Measurements from ENCODE around the gene CYP46A1.

CYP46A1 gene

GRCh38 chr14:99713972-99714371, 29.9 kb downstream of the CYP46A1 start:
- CTCF ChIA-PET = interaction anchor here (0.6 to 1.2 kb wide), 2 partner anchors 26 to 35 kb away, joined by 3 to 5 read pairs; no protein-coding TSS in a partner anchor
- no peak for DNase-seq
- Histone ChIP-seq H3K36me3 (ENCODE audit: control insufficient read depth in 4 of 4, insufficient read depth in 4 of 4, low read length in 3 of 4) (no peaks in the 10 kb centered on the region), H3K27me3 (replicated peaks in 2 of 5; ENCODE audit: control insufficient read depth in 4 of 5, insufficient read depth in 5 of 5, low read length in 4 of 5) (peaks cover 0 to 59% (median 14%) of the 10 kb centered on the region in 5 experiments), H3K9me3 (ENCODE audit: control extremely low read depth in 1 of 5, control insufficient read depth in 4 of 5, insufficient read depth in 2 of 5, low read depth in 1 of 5, low read length in 4 of 5) (peaks cover 0 to 13% (median 0%) of the 10 kb centered on the region in 5 experiments), H3K4me3 (ENCODE audit: control insufficient read depth in 1 of 7, extremely low read depth in 1 of 7, insufficient read depth in 4 of 7, low read depth in 2 of 7, low read length in 6 of 7) (no peak overlapping the region), H3K27ac (ENCODE audit: insufficient read depth in 1 of 2, low read depth in 1 of 2, low read length in 2 of 2, poor library complexity in 1 of 2, severe bottlenecking in 2 of 2) (no peak overlapping the region), H3K4me1 (ENCODE audit: control extremely low read depth in 1 of 4, control insufficient read depth in 4 of 4, insufficient read depth in 4 of 4, low read length in 3 of 4) (no peaks in the 10 kb centered on the region)
- 100% methylated on average over 1 of the region's 3 CpGs for WGBS (ENCODE audit: insufficient coverage)
- POLR2A ChIA-PET = interaction anchor here (0.7 kb wide), 1 partner anchor 87 kb away, joined by 3 read pairs; no protein-coding TSS in a partner anchor

DNA sequence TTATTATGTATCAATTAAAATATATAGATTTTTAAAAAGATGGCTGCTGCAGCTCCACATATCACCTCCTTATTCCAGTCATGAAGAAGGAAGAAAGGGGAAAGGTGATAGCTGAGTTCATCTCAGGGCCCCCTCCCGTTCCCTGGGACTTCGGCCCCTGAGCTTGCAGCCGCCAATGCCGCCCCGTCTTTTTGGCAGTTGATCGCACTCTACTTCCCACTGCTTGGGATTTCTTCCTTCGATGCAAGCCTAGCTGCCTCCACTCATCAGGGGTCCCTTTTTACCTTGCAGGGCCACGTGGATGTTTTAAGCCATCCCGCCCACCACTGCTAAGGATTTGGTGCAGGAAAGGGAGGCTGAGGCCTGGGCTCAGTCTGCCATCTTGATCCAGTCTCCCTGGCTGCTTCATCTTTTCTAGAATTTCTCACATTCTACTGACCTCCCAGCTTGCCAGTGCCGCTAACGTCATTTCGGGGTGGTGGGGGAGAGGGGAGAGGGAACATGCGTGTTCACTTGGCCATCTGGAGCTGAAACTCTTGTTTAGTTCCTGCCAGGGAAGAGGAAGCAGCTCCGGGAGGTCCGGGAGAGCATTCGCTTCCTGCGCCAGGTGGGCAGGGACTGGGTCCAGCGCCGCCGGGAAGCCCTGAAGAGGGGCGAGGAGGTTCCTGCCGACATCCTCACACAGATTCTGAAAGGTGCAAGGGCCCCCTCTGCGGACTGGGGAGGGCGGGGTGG, 31.3 kb downstream of the CYP46A1 start:
- Histone ChIP-seq H3K27me3 (replicated peaks in 2 of 5; ENCODE audit: control insufficient read depth in 4 of 5, insufficient read depth in 5 of 5, low read length in 4 of 5) (peaks cover 0 to 55% (median 14%) of the 10 kb centered on the region in 5 experiments), H3K36me3 (ENCODE audit: control insufficient read depth in 4 of 4, insufficient read depth in 4 of 4, low read length in 3 of 4) (no peaks in the 10 kb centered on the region), H3K4me3 (ENCODE audit: control insufficient read depth in 1 of 7, extremely low read depth in 1 of 7, insufficient read depth in 4 of 7, low read depth in 2 of 7, low read length in 6 of 7) (no peak overlapping the region), H3K27ac (ENCODE audit: insufficient read depth in 1 of 2, low read depth in 1 of 2, low read length in 2 of 2, poor library complexity in 1 of 2, severe bottlenecking in 2 of 2) (no peak overlapping the region), H3K4me1 (ENCODE audit: control extremely low read depth in 1 of 4, control insufficient read depth in 4 of 4, insufficient read depth in 4 of 4, low read length in 3 of 4) (no peaks in the 10 kb centered on the region), H3K9me3 (ENCODE audit: control extremely low read depth in 1 of 5, control insufficient read depth in 4 of 5, insufficient read depth in 2 of 5, low read depth in 1 of 5, low read length in 4 of 5) (peaks cover 0 to 4% (median 0%) of the 10 kb centered on the region in 5 experiments)
- POLR2A ChIA-PET = no interaction called here
- 56% methylated on average over 21 of the region's 24 CpGs for WGBS (ENCODE audit: insufficient coverage)
- CTCF ChIA-PET = interaction anchor here (2.1 kb wide), 1 partner anchor 14 kb away, joined by 8 read pairs; no protein-coding TSS in a partner anchor
- DNase-seq = no peak

- POLR2A ChIA-PET = no interaction called here
- H3K4me1 ChIP-seq (ENCODE audit: control extremely low read depth in 1 of 4, control insufficient read depth in 4 of 4, insufficient read depth in 4 of 4, low read length in 3 of 4) = no peaks in the 10 kb centered on the region
- no peak for DNase-seq
- no peaks in the 10 kb centered on the region for H3K36me3 ChIP-seq (ENCODE audit: control insufficient read depth in 4 of 4, insufficient read depth in 4 of 4, low read length in 3 of 4)
- H3K27me3 ChIP-seq (replicated peaks in 2 of 5; ENCODE audit: control insufficient read depth in 4 of 5, insufficient read depth in 5 of 5, low read length in 4 of 5) = peaks cover 0 to 56% (median 14%) of the 10 kb centered on the region in 5 experiments
- no peak overlapping the region for H3K4me3 ChIP-seq (ENCODE audit: control insufficient read depth in 1 of 7, extremely low read depth in 1 of 7, insufficient read depth in 4 of 7, low read depth in 2 of 7, low read length in 6 of 7)
- no peak overlapping the region for H3K27ac ChIP-seq (ENCODE audit: insufficient read depth in 1 of 2, low read depth in 1 of 2, low read length in 2 of 2, poor library complexity in 1 of 2, severe bottlenecking in 2 of 2)
- peaks cover 0 to 3% (median 0%) of the 10 kb centered on the region in 5 experiments for H3K9me3 ChIP-seq (ENCODE audit: control extremely low read depth in 1 of 5, control insufficient read depth in 4 of 5, insufficient read depth in 2 of 5, low read depth in 1 of 5, low read length in 4 of 5)
- 84% methylated on average over 6 of the region's 10 CpGs for WGBS (ENCODE audit: insufficient coverage)
- CTCF ChIA-PET = interaction anchor here (0.9 to 2.1 kb wide), 3 partner anchors 13 to 172 kb away, joined by 3 to 8 read pairs (median 3); no protein-coding TSS in a partner anchor
Measured at GRCh38 chr14:99716091-99716849, 32.2 kb downstream of the CYP46A1 start.

DNA sequence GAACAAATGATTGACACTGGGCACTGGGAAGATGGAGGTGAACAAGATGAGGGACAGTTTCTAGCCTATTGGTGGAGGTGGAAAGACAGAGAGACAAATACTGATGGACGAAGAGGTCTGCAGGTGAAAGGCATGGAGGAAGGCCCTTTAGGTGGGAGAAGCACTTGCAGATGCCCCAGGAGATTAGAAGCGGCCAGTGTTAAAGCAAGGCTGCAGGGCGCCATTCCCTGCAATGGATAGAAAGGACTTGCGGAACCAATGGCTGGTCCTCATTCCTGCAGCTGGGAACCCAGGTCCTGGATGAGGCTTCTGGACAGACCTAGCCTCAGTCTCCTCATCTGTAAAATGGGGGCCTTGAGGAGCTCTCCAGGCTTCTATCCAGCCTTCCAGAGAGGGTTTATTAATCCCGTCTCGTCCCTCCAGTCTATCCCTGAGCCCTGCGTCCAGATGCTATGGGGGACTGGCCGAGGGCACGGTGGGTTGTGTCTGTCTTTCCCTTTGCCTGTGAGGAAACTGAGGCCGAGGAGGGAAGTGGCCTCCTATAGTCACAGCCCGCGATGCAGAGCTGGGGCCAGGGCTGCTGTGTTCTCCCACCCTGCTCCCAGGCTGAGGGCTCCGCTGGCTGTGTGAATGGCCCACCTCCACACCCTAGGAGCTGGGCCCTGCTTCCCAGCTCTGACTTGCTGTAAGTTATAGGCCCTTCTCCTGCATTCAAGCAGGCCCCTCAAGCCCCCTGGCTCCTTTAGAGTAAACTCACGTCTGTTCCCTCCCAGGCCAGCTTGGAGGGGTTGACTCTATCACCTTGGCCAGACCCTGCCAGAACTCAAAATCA, 33.0 kb downstream of the CYP46A1 start:
- Histone ChIP-seq H3K4me1 (ENCODE audit: control extremely low read depth in 1 of 4, control insufficient read depth in 4 of 4, insufficient read depth in 4 of 4, low read length in 3 of 4) (no peaks in the 10 kb centered on the region), H3K4me3 (ENCODE audit: control insufficient read depth in 1 of 7, extremely low read depth in 1 of 7, insufficient read depth in 4 of 7, low read depth in 2 of 7, low read length in 6 of 7) (no peak overlapping the region), H3K27ac (ENCODE audit: insufficient read depth in 1 of 2, low read depth in 1 of 2, low read length in 2 of 2, poor library complexity in 1 of 2, severe bottlenecking in 2 of 2) (no peak overlapping the region), H3K36me3 (ENCODE audit: control insufficient read depth in 4 of 4, insufficient read depth in 4 of 4, low read length in 3 of 4) (no peaks in the 10 kb centered on the region), H3K27me3 (replicated peaks in 2 of 5; ENCODE audit: control insufficient read depth in 4 of 5, insufficient read depth in 5 of 5, low read length in 4 of 5) (peaks cover 0 to 64% (median 14%) of the 10 kb centered on the region in 5 experiments), H3K9me3 (ENCODE audit: control extremely low read depth in 1 of 5, control insufficient read depth in 4 of 5, insufficient read depth in 2 of 5, low read depth in 1 of 5, low read length in 4 of 5) (peaks cover 0 to 3% (median 0%) of the 10 kb centered on the region in 5 experiments)
- POLR2A ChIA-PET = no interaction called here
- CTCF ChIA-PET = interaction anchor here (0.9 to 2.1 kb wide), 3 partner anchors 12 to 171 kb away, joined by 3 to 8 read pairs (median 3); no protein-coding TSS in a partner anchor
- WGBS (ENCODE audit: insufficient coverage) = 92% methylated on average over 14 of the region's 14 CpGs
- DNase-seq = no peak

GRCh38 chr14:99717682-99718013, 33.5 kb downstream of the CYP46A1 start:
- no peak overlapping the region for H3K27ac ChIP-seq (ENCODE audit: insufficient read depth in 1 of 2, low read depth in 1 of 2, low read length in 2 of 2, poor library complexity in 1 of 2, severe bottlenecking in 2 of 2)
- H3K36me3 ChIP-seq (ENCODE audit: control insufficient read depth in 4 of 4, insufficient read depth in 4 of 4, low read length in 3 of 4) = no peaks in the 10 kb centered on the region
- H3K4me1 ChIP-seq (ENCODE audit: control extremely low read depth in 1 of 4, control insufficient read depth in 4 of 4, insufficient read depth in 4 of 4, low read length in 3 of 4) = no peaks in the 10 kb centered on the region
- H3K4me3 ChIP-seq (ENCODE audit: control insufficient read depth in 1 of 7, extremely low read depth in 1 of 7, insufficient read depth in 4 of 7, low read depth in 2 of 7, low read length in 6 of 7) = no peak overlapping the region
- ChIA-PET POLR2A (no interaction called here), CTCF (interaction anchor here (2.1 kb wide), 1 partner anchor 12 kb away, joined by 8 read pairs; no protein-coding TSS in a partner anchor)
- DNase-seq = no peak
- peaks cover 0 to 3% (median 0%) of the 10 kb centered on the region in 5 experiments for H3K9me3 ChIP-seq (ENCODE audit: control extremely low read depth in 1 of 5, control insufficient read depth in 4 of 5, insufficient read depth in 2 of 5, low read depth in 1 of 5, low read length in 4 of 5)
- 78% methylated on average over 5 of the region's 5 CpGs for WGBS (ENCODE audit: insufficient coverage)
- H3K27me3 ChIP-seq (replicated peaks in 2 of 5; ENCODE audit: control insufficient read depth in 4 of 5, insufficient read depth in 5 of 5, low read length in 4 of 5) = peaks cover 0 to 67% (median 14%) of the 10 kb centered on the region in 5 experiments

DNA sequence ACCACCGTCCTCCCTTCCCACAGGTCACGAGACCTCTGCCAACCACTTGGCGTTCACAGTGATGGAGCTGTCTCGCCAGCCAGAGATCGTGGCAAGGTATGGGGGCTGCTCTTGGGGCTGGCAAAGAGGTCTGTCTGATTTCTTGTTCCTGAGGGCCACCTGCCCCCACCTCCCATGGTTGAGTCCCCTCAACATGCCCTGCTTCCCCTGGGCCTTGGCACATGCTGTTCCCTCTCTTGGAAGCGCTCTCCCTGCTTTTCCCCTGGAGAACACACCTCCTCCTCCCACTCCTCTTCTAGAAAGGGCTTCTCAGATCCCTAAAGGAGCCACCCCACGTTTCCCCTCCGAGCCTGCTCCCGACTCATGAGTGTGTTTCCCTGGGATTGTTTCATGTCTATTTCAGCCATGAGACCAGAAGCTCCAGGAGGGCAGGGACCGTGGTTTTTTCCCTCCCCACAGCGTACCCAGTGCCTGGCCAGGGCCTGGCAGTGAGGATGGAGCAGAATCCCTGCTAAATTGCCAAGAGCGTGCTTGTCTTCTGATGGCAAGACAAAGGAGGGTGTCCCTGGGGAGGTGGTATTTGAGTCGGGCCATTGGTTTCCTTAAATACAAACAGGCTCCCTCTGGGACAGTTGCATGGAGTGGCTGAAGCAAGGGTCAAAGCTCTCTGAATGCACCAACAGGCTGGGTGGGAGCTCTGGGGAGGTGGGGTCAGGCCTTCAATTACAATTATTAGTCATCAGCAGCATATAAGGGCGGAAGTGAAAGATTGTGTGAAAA, 34.1 kb downstream of the CYP46A1 start:
- CTCF ChIA-PET = interaction anchor here (0.6 to 1.3 kb wide), 2 partner anchors 12 to 80 kb away, joined by 3 read pairs; no protein-coding TSS in a partner anchor
- Histone ChIP-seq H3K4me3 (ENCODE audit: control insufficient read depth in 1 of 7, extremely low read depth in 1 of 7, insufficient read depth in 4 of 7, low read depth in 2 of 7, low read length in 6 of 7) (no peak overlapping the region), H3K4me1 (ENCODE audit: control extremely low read depth in 1 of 4, control insufficient read depth in 4 of 4, insufficient read depth in 4 of 4, low read length in 3 of 4) (no peaks in the 10 kb centered on the region), H3K27me3 (replicated peaks in 2 of 5; ENCODE audit: control insufficient read depth in 4 of 5, insufficient read depth in 5 of 5, low read length in 4 of 5) (peaks cover 0 to 71% (median 14%) of the 10 kb centered on the region in 5 experiments), H3K27ac (ENCODE audit: insufficient read depth in 1 of 2, low read depth in 1 of 2, low read length in 2 of 2, poor library complexity in 1 of 2, severe bottlenecking in 2 of 2) (no peak overlapping the region), H3K9me3 (ENCODE audit: control extremely low read depth in 1 of 5, control insufficient read depth in 4 of 5, insufficient read depth in 2 of 5, low read depth in 1 of 5, low read length in 4 of 5) (no peaks in the 10 kb centered on the region), H3K36me3 (ENCODE audit: control insufficient read depth in 4 of 4, insufficient read depth in 4 of 4, low read length in 3 of 4) (no peaks in the 10 kb centered on the region)
- 91% methylated on average over 8 of the region's 14 CpGs for WGBS (ENCODE audit: insufficient coverage)
- POLR2A ChIA-PET = no interaction called here
- no peak for DNase-seq
